Measurements from ENCODE around the gene BMP2.

GRCh38 chr20:6784767-6785166, 17.3 kb downstream of the BMP2 start:
- no peak for TF ChIP-seq CTCF (IDR thresholded peaks at IDR 0.05)
- no peak for TF ChIP-seq ZFX (IDR thresholded peaks at IDR 0.05; ENCODE audit: borderline replicate concordance)
